HG02973 (cell line): ENCODE data around the gene DCLRE1B.

Experiments
- ATAC-seq: cut with Tn5 transposase; IDR thresholded peaks from one replicate; pipeline ENCODE4 v1.9.1; 2021; ENCODE audit warnings: moderate library complexity; ENCODE audit not compliant: unreplicated experiment

Gene DCLRE1B

GRCh38 chr1:113886417-113887401, 18.4 kb upstream of the DCLRE1B start:
- no peak for ATAC-seq

- ATAC-seq = no peak
Measured at GRCh38 chr1:113887402-113888175, 17.5 kb upstream of the DCLRE1B start, which contains the start of gene BCL2L15. Gene BCL2L15, minus strand, starts transcription at chr1:113887581. Its CDS starts 206 bp downstream, at chr1:113887375.

DNA sequence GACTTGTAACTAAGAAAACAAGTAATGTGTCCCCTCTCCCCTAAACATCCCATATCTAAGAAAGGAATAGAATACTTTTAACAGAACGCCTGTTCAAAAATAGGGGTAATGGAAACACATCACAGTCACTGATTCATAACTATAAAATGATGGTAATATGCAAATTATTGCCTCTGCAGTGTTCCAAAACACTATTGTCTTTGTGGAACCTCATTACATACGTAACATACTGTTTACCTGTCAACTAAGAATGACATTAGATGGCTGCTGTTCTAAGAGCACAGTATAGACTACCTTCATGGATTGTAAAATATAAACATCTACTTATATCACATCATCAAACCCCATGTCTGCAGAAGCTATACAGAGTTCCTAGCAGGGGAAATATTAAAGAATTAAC, 14.3 kb upstream of the DCLRE1B start:
- no peak for ATAC-seq

DNA sequence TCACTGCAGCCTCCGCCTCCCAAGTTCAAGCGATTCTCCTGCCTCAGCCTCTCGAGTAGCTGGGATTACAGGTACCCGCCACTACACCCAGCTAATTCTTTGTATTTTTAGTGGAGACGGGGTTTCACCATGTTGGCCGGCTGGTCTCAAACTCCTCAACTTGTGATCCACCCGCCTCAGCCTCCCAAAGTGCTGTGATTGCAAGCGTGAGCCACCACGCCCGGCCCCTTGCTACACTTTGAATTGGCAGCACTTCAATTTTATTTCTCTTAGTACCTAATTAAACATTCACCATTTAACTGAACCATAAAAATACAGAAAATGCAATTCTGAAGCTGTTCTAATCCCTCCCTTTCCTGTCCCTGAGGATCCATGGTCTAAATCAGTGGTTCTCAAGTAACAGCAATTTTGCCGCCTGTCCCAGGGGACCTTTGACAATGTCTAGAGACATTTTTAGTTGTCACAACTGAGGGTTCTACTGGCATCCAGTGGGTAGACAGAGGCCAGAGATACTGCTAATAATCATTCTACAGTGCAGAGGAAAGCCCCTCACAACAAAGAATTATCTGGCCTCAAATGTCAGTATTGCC, 13.4 kb upstream of the DCLRE1B start:
- no peak for ATAC-seq

DNA sequence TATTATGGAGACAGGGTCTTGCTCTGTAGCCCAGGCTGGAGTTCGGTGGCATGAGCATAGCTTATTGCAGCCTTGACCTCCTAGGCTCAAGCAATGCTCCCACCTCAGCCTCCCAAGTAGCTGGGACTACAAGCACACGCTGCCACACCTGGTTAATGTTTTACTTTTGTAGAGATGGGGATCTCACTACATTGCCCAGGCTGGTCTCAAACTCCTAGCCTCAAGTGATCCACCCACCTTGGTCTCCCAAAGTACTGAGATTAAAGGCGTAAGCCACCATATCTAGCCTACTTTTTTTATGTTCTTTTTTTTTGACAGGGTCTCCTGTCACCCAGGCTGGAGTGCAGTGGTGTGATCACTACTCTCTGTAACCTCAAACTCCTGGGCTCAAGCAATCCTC, 11.9 kb upstream of the DCLRE1B start:
- ATAC-seq = no peak

DNA sequence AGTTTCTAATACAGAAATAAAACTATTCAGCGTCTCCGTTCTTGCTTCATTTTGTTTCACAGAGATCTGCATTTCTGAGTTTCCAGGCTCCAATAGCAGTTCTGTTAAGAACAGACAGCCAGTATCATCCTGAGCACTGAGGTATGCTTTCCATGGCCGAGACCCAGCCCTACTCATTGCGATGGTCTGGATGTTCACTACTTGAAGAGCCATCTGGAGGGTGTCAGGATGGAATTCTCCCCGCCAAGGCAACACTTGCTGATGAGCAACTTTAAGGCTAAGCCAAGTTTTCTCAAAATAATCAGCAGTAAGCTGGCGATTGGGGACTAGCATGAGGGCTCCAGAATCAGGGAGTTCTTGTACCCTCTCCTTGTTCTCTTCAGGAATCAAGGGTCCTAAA, 10.0 kb upstream of the DCLRE1B start:
- ATAC-seq = no peak

DNA sequence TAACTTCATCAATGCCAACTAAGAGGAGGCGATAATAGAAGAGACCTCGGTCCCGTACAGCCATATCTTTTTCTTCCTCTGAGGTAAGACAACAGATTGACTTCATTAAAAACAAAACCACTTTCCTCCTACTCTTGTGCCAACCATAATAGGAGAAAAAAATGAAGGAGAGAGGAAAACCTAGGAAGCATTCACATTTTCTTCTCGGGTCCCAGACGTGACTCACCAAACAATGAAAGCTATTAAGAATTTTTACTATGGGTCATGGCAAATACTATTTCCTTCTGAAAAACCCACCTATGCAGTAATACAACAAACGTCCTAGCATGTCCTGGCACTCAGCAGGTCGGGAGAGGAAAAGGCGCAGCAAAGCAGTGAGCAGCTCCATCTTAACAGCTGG, 9.2 kb upstream of the DCLRE1B start:
- no peak for ATAC-seq

DNA sequence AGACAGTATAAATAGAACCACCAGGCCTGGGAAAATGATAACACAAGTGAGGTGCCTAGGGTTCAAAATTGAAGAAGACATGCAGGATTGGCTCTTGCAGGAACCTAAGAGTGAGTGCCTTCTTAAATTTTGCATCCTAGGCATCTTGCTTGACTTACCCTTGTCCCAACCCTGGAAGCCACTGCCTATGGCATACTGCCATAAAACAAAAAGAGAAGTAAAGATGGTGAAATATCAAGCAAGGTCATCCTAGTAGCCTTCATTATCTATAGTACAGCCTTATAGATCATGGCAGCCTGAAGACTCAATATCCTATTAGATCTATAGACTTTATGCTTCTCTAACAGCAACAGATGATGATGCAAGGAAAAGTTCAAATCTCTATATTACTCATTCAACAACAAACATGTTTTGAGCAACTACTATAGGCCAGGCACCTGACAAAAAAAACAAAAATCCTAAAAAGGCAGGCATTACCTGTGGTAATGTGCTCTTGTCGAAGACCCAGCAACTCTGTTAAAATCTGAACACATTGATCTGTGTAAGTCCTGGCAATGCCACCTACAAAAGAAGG, 6.8 kb upstream of the DCLRE1B start:
- ATAC-seq = no peak

DNA sequence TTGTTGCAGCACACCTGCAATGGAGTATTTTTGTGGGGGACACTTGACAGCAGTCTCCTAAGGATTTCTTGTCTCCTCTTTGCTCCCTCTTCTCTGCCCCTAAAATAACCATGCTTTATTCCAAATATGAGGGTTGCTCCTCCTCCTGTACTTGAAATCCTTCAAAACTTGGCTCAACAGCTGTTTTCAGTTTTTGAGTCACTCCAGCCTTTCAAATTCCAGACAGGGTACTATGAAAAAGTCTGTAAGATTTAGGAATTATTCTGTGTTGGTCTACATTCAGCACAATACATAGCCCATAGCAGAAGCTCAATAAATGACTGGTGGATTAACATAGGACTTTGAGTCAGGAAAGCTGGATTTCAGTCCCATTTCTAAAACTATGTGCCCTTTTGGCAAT, 6.0 kb upstream of the DCLRE1B start:
- no peak for ATAC-seq

DNA sequence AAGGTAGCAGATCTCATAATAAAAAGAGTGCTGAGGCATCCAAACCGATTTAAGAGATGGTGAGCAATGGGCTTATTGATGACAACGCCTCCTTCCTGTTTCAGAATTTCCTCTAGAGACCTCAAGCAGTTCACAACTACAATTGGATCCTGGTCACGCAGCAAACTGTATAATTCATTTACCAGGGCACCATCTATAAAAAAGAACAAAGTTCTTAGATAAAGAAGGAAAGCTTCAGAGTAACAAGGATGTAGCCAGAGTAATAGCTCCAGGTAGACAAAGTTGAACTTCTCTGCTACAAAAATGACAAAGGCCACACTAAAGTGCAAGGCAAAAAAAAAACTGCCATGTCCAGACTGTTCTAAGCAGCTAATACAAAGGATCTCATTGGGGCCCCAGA, 3.9 kb upstream of the DCLRE1B start:
- ATAC-seq = no peak

- no peak for ATAC-seq
Measured at GRCh38 chr1:113903501-113904292, 1.4 kb upstream of the DCLRE1B start.

DNA sequence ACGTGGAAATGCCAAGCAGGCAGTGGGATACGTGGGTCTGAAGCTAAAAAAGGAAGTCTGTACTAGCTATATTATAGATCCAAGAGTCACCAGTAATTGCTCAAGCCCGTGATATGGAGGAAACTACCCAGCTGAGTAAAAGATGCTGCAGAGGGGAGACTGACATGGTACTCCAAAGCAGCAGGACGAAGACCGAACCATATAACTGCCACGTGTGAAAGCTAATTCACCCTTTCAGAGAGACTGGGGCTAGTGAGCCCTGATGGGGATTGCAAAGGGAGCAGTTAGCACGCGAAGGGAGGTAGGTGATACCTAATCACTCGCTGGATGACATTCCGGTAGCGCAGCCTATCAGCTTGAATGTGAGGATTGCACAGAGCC, 843 bp upstream of the DCLRE1B start:
- ATAC-seq = peak; percentile 32

GRCh38 chr1:113905435-113905861, 322 bp downstream of the DCLRE1B start:
- no peak for ATAC-seq

- ATAC-seq = no peak
Measured at GRCh38 chr1:113912594-113913311, 7.6 kb downstream of the DCLRE1B start.

GRCh38 chr1:113913312-113913668, 8.2 kb downstream of the DCLRE1B start:
- ATAC-seq = no peak

DNA sequence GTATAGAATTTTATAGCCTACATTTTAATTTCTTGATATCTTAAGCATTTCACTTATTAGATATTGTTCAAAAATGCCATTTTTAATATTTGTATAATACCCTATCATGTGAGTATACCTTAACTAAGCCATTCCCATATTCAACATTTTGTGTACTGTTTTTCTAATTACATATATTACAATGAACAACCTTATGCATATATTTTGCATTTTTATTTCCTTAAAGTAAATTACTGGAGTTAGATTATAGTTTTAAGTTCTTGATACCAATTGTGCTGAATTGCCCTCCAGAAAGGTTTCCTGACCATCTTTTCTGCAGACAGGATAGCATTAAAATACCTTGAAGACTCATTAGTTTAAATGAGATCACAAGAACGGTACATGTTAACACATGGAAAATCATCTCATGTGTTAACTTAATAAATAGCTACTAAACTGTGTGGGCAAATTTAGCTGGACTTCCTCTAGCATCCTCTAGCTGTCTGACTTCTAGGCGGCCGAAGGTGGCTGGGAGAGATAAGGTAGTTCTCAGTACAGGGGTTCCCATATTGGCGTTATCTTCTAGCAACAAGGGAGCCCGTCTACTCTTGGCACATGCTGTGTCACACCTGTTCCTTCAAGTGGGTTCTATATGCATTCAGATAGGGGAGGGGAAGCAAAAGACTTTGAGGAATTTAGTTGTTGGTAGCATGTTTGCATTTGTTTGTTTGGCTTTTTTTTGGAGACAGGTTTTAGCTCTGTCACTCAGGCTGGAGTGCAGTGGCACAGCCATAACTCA, 8.9 kb downstream of the DCLRE1B start:
- no peak for ATAC-seq

DNA sequence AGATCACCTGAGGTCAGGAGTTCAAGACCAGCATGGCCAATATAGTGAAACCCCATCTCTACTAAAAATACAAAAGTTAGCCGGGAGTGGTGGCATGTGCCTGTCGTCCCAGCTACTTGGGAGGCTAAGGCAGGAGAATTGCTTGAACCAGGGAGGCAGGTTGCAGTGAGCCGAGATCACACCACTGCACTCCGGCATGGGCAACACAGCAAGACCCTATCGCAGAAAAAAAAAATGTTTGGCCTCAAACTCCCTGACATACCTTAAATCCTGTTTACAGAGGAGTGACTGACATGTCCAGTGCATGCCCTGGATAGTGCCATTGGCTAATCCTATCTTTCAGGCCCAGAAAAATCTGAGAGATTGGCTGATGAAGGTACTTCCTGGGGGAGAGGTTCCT, 11.8 kb downstream of the DCLRE1B start:
- no peak for ATAC-seq

DNA sequence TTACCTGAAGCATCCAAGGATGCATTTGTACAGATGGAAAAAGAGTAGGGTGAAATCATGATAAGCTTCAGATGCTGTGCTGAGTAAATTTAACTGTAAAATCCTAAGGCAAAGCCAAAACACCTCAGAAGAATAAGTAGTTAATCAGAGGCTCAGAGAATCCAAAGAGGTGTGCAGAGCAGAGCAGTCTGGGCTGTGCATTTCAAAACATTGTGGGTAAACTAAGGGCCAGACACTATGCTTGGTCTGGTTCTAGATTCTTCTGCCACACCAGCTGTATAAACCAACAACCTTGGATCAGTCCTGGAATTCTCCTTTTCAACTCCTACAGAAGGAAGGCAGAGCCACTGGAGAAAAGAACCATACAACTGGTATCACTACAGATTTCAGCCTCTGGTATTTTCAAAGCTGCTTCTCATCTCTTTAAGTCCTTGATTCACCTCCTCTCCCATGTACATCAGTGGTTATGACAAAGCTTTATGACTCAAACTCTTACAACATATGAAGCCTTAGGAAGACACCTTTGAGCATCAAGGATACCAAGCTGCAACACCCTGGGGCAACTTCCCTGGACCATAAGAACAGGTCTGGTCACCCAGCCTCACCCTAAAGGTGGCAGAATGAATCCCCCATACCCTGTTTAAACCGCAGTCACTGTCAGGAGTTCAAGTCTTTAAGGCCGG, 12.4 kb downstream of the DCLRE1B start:
- no peak for ATAC-seq
